Endodermal cell (in vitro differentiated cells): ENCODE results near the gene ZNF580. TPM values are rescaled to one million over a fixed set of nuclear protein-coding genes. Genes with fewer than 3 reads are reported as not detected.

Source experiments
- DNase-seq: peaks from one replicate; pipeline ENCODE4 v3.0.0-alpha.2; 2017
- H3K27ac ChIP-seq: 2 replicates; pipeline ENCODE4 v1.5.1; 2013; ENCODE audit warnings: mild to moderate bottlenecking, low read depth, low read length, moderate library complexity
- H3K27me3 ChIP-seq: 2 replicates; pipeline ENCODE4 v1.6.1; 2013; ENCODE audit warnings: mild to moderate bottlenecking, low read length, moderate library complexity; ENCODE audit not compliant: insufficient read depth, control insufficient read depth, poor library complexity, severe bottlenecking
- H3K36me3 ChIP-seq: 2 replicates; pipeline ENCODE4 v1.7.0; 2013; ENCODE audit warnings: mild to moderate bottlenecking, low read length, moderate library complexity; ENCODE audit not compliant: control insufficient read depth, insufficient read depth
- H3K4me1 ChIP-seq: one replicate; pipeline ENCODE4 v1.7.0; 2013; ENCODE audit warnings: low read length; ENCODE audit not compliant: control insufficient read depth, insufficient read depth
- H3K4me3 ChIP-seq: 2 replicates; pipeline ENCODE4 v1.5.1; 2013; ENCODE audit warnings: mild to moderate bottlenecking, low read length, moderate library complexity
- H3K9ac ChIP-seq: 2 replicates; pipeline ENCODE4 v1.6.1; 2013; ENCODE audit warnings: mild to moderate bottlenecking, low read length, moderate library complexity; ENCODE audit not compliant: poor library complexity, severe bottlenecking; ENCODE audit errors: extremely low read depth
- H3K9me3 ChIP-seq: 2 replicates; pipeline ENCODE4 v1.6.1; 2013; ENCODE audit warnings: mild to moderate bottlenecking, low read length, moderate library complexity; ENCODE audit not compliant: control insufficient read depth
- H3K27ac Mint-ChIP-seq: 2 replicates; pipeline ENCODE4 v1.8.0; 2020; ENCODE audit warnings: mixed read lengths
- H3K27me3 Mint-ChIP-seq: 2 replicates; pipeline ENCODE4 v1.8.0; 2021; ENCODE audit warnings: mild to moderate bottlenecking, mixed read lengths; ENCODE audit not compliant: insufficient read depth
- H3K36me3 Mint-ChIP-seq: 2 replicates; pipeline ENCODE4 v1.8.0; 2020; ENCODE audit warnings: low read depth, mixed read lengths
- H3K4me1 Mint-ChIP-seq: 2 replicates; pipeline ENCODE4 v1.8.0; 2020; ENCODE audit warnings: mixed read lengths
- H3K4me3 Mint-ChIP-seq: 2 replicates; pipeline ENCODE4 v1.8.0; 2020; ENCODE audit warnings: mild to moderate bottlenecking, moderate library complexity, mixed read lengths
- H3K9me3 Mint-ChIP-seq: 2 replicates; pipeline ENCODE4 v1.8.0; 2020; ENCODE audit warnings: mild to moderate bottlenecking, mixed read lengths
- WGBS, 2 experiments: methylation state at CpG; one replicate each; pipeline versions ENCODE4 v1.1.5 to v1.1.7; 2013; ENCODE audit warnings: missing lambda C conversion rate in 2 of 2, mixed read lengths in 1 of 2; ENCODE audit not compliant: insufficient coverage in 1 of 2, insufficient read length in 1 of 2; 5-methylcytosine and 5-hydroxymethylcytosine counted together
- total RNA-seq, 2 donors: library from RNA; stranded (reverse); fragmentation: NEBNext Ultra II Directional in 1 of 2; extraction: Animal tissue kit (Norgen Biotek cat#: 25700) in 1 of 2; gene quantifications; 2 replicates in 1 of 2; 3 replicates in 1 of 2; pipeline ENCODE4 v1.2.1, GENCODE V29; 2021
- TF ChIP-seq, protein P1 (sequence below): fragments of 200-600 bp; sonication (generic); conservative IDR thresholded peaks from 2 replicates; pipeline ENCODE4 v1.5.0; 2021; ENCODE audit warnings: antibody characterized with exemption, mild to moderate bottlenecking

Gene ZNF580
- total RNA-seq, 2 donors from 2014 or later: 27.3 to 38.6 TPM

DNA sequence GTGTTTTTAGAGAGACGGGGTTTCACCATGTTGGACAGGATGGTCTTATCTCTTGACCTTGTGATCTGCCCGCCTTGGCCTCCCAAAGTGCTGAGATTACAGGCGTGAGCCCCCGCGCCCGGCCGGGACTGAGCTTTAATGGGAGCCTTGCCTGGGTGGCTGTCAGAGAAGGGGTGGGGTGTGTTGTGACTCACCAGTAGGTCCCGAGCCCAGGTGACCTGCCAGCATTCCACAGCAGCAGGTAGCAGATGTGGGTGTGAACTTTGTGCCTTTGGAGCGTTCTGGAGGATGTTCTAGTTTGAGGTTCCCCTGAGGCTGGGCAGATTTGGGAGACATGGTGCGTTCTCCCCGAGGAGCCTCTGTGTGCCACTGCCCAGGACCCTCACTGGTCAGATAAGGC, 27.2 kb downstream of the ZNF580 start:
- no peak overlapping the region for H3K4me3 Mint-ChIP-seq
- Histone ChIP-seq H3K9me3 (no peaks in the 10 kb centered on the region), H3K4me1 (peaks cover 4% of the 10 kb centered on the region), H3K27me3 (no peaks in the 10 kb centered on the region), H3K4me3 (no peak overlapping the region), H3K36me3 (peaks cover 77% of the 10 kb centered on the region), H3K9ac (no peak overlapping the region), H3K27ac (no peak overlapping the region)
- no peak for DNase-seq
- peaks cover 78% of the 10 kb centered on the region for H3K36me3 Mint-ChIP-seq
- WGBS, 2 experiments: 90 to 100% methylated on average over 5 to 11 of the region's 11 CpGs
- TF ChIP-seq, protein P1, sequence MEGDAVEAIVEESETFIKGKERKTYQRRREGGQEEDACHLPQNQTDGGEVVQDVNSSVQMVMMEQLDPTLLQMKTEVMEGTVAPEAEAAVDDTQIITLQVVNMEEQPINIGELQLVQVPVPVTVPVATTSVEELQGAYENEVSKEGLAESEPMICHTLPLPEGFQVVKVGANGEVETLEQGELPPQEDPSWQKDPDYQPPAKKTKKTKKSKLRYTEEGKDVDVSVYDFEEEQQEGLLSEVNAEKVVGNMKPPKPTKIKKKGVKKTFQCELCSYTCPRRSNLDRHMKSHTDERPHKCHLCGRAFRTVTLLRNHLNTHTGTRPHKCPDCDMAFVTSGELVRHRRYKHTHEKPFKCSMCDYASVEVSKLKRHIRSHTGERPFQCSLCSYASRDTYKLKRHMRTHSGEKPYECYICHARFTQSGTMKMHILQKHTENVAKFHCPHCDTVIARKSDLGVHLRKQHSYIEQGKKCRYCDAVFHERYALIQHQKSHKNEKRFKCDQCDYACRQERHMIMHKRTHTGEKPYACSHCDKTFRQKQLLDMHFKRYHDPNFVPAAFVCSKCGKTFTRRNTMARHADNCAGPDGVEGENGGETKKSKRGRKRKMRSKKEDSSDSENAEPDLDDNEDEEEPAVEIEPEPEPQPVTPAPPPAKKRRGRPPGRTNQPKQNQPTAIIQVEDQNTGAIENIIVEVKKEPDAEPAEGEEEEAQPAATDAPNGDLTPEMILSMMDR: no peak
- no peaks in the 10 kb centered on the region for H3K27me3 Mint-ChIP-seq
- peak overlapping the region; percentile 79 for H3K27ac Mint-ChIP-seq
- no peaks in the 10 kb centered on the region for H3K9me3 Mint-ChIP-seq
- H3K4me1 Mint-ChIP-seq: peaks cover 9% of the 10 kb centered on the region

DNA sequence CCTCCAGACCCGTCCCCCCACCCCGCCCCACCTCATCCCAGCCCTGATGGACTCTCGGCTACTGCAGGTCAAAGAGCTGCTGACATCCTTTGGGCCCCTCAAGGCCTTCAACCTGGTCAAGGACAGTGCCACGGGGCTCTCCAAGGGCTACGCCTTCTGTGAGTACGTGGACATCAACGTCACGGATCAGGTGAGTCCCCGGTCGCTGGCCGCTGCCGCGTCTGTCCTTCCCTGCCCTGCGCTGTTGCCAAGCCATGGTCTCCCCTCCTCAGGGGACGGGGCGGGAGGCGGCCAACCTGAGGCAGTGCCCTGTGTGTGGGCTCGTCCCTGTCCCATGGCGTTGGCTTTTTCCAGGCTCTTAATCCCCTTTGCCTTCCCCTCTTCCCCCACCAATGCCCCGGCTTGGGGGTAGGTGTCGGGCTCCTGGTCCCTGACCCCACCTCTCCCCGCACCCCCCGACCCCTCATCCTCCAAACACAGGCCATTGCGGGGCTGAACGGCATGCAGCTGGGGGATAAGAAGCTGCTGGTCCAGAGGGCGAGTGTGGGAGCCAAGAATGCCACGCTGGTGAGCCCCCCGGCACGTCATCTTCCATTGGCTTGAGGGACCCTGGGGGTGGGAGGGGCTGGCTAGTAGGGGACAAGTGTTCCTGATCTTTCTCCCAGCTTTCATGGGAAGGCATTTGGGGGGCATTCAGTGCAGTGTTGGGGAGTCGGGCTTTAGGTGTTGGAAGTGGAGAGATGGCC, 28.0 kb downstream of the ZNF580 start:
- Mint-ChIP-seq H3K36me3 (peaks cover 78% of the 10 kb centered on the region), H3K4me3 (no peak overlapping the region), H3K9me3 (no peaks in the 10 kb centered on the region), H3K4me1 (peaks cover 15% of the 10 kb centered on the region), H3K27me3 (no peaks in the 10 kb centered on the region), H3K27ac (no peak overlapping the region)
- 92 to 94% methylated on average over 15 to 30 of the region's 30 CpGs for WGBS, 2 experiments
- no peak for DNase-seq
- Histone ChIP-seq H3K9ac (no peak overlapping the region), H3K9me3 (no peaks in the 10 kb centered on the region), H3K27me3 (no peaks in the 10 kb centered on the region), H3K4me3 (no peak overlapping the region), H3K4me1 (peaks cover 4% of the 10 kb centered on the region), H3K27ac (no peak overlapping the region), H3K36me3 (peaks cover 75% of the 10 kb centered on the region)
- TF ChIP-seq, protein P1: no peak

DNA sequence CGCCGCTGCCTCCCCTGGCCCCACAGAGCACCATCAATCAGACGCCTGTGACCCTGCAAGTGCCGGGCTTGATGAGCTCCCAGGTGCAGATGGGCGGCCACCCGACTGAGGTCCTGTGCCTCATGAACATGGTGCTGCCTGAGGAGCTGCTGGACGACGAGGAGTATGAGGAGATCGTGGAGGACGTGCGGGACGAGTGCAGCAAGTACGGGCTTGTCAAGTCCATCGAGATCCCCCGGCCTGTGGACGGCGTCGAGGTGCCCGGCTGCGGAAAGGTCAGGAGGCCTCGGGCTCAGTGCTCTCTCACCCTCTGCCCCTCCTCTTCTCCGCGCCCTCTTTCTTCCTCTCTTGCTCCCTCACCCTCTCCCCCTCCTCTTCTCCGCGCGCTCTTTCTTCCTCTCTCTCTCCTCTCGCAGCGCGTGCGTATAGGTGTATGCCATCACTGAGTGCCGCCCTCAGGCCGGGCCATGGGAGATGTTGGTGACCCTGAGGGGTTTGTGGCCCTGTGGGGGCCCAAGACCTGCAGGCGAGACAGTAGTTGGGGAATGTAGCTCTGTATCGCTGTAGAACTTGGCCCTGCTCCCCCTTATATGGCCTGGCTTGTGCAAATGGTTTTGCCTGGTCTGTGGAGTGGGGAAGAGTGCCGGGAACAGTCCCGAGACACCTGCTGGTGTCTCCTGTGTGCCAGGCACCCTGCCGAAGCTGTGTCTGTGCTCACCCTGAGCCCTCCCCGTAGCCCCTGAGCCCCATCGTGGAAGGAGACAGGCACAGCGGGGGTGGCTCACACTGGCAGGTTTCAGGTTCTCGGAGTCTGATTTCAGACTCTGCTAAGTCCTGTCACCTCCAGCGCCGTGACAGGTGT, 28.8 kb downstream of the ZNF580 start:
- 92 to 95% methylated on average over 31 to 42 of the region's 43 CpGs for WGBS, 2 experiments
- TF ChIP-seq, protein P1: no peak
- Mint-ChIP-seq H3K4me1 (peaks cover 19% of the 10 kb centered on the region), H3K36me3 (peaks cover 74% of the 10 kb centered on the region), H3K9me3 (no peaks in the 10 kb centered on the region), H3K27me3 (no peaks in the 10 kb centered on the region), H3K27ac (peak overlapping the region; percentile 58), H3K4me3 (no peak overlapping the region)
- Histone ChIP-seq H3K4me1 (peaks cover 4% of the 10 kb centered on the region), H3K27ac (no peak overlapping the region), H3K36me3 (peaks cover 66% of the 10 kb centered on the region), H3K9ac (no peak overlapping the region), H3K27me3 (no peaks in the 10 kb centered on the region), H3K4me3 (no peak overlapping the region), H3K9me3 (no peaks in the 10 kb centered on the region)
- DNase-seq: no peak
